Osteoblast (primary cell): ENCODE measurements around the gene CCDC106. TPM values are rescaled to one million over a fixed set of nuclear protein-coding genes. Genes with fewer than 3 reads are reported as not detected.
A peak's percentile ranks its signal among the peaks of the same experiment; 100 is the strongest.

Experiments used
- DNase-seq: peaks from one replicate; pipeline ENCODE4 v3.0.0; 2011; ENCODE audit warnings: low spot score, mixed read lengths; ENCODE audit not compliant: insufficient read length; ENCODE audit errors: missing footprints
- H2AFZ ChIP-seq: 2 replicates; pipeline ENCODE4 v1.6.0; 2011; ENCODE audit warnings: mild to moderate bottlenecking, low read length
- H3K27ac ChIP-seq: 2 replicates; pipeline ENCODE4 v1.5.1; 2011; ENCODE audit warnings: mild to moderate bottlenecking, low read depth, low read length, moderate library complexity
- H3K27me3 ChIP-seq: 2 replicates; pipeline ENCODE4 v1.6.0; 2012; ENCODE audit warnings: mild to moderate bottlenecking, control low read depth, inconsistent platforms, low read length, moderate library complexity; ENCODE audit not compliant: insufficient read depth
- H3K36me3 ChIP-seq: 2 replicates; pipeline ENCODE4 v1.5.1; 2011; ENCODE audit warnings: mild to moderate bottlenecking, low read length, control low read depth, moderate library complexity; ENCODE audit not compliant: insufficient read depth
- H3K4me1 ChIP-seq: 2 replicates; pipeline ENCODE4 v1.5.1; 2011; ENCODE audit warnings: mild to moderate bottlenecking, low read length, control low read depth, moderate library complexity; ENCODE audit not compliant: insufficient read depth
- H3K4me2 ChIP-seq: 2 replicates; pipeline ENCODE4 v1.6.0; 2011; ENCODE audit warnings: mild to moderate bottlenecking, low read length; ENCODE audit not compliant: insufficient read depth
- H3K4me3 ChIP-seq: fragments of 200-600 bp; sonication (generic); 3 replicates; pipeline ENCODE4 v1.5.1; 2012; ENCODE audit warnings: mild to moderate bottlenecking, low read length, inconsistent platforms; ENCODE audit not compliant: insufficient read depth
- H3K79me2 ChIP-seq: 2 replicates; pipeline ENCODE4 v1.6.0; 2012; ENCODE audit warnings: mild to moderate bottlenecking, low read length, control low read depth, inconsistent platforms; ENCODE audit not compliant: insufficient read depth
- H3K9me3 ChIP-seq: 2 replicates; pipeline ENCODE4 v1.5.1; 2011; ENCODE audit warnings: low read depth, low read length, control low read depth
- H4K20me1 ChIP-seq: 2 replicates; pipeline ENCODE4 v1.6.0; 2012; ENCODE audit warnings: mild to moderate bottlenecking, low read length, control low read depth; ENCODE audit not compliant: insufficient read depth
- total RNA-seq: library from RNA; depleted of rRNA; stranded (reverse); fragments of >200 nt; gene quantifications from 2 replicates; pipeline ENCODE4 v1.2.3, GENCODE V29; 2012
- TF ChIP-seq, protein P1 (sequence below): IDR thresholded peaks from 2 replicates; pipeline ENCODE4 v1.5.1; 2011; ENCODE audit warnings: mild to moderate bottlenecking, low read depth, low read length, moderate library complexity; ENCODE audit errors: extremely low read depth

Gene CCDC106
- total RNA-seq, 1 donor = 10.5 TPM

DNA sequence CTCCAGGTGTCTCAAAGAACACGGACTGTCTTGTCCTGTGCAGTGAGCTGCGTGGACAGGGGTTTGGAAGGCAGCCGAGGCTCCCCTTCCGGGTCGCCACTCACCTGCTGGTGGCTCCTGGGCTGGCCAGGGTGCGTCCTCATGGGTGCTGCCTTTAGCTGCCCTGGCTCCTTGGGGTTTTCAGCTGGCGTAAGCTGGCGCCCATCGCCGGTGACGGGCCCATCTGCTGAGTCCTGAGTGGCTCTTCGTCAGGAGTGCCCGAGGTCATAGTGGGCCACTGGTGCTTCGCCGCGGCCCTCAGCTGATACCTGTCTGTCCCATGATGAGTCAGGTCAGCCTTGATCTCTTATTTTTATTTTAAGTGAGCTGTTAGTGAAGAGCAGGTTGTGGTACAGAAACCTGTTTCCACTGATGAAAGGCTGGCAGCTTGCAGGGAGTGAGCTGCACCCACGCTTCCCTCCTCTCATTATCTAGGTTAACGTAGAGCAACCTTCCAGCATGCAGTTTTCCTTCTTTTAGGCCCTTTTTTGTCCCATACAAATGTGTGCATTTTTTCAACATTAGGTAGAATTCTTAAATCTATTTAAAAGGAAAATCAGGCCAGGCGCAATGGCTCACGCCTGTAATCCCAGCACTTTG, 45.4 kb downstream of the CCDC106 start:
- Histone ChIP-seq H3K27me3 (no peaks in the 10 kb centered on the region), H3K4me1 (no peaks in the 10 kb centered on the region), H3K4me3 (no peak overlapping the region), H4K20me1 (peaks cover 14% of the 10 kb centered on the region), H3K9me3 (no peaks in the 10 kb centered on the region), H3K36me3 (peaks cover 42% of the 10 kb centered on the region), H3K4me2 (no peak overlapping the region), H2AFZ (no peak overlapping the region), H3K27ac (no peak overlapping the region), H3K79me2 (peaks cover 9% of the 10 kb centered on the region)
- peak; percentile 68 for DNase-seq
- TF ChIP-seq, protein P1, sequence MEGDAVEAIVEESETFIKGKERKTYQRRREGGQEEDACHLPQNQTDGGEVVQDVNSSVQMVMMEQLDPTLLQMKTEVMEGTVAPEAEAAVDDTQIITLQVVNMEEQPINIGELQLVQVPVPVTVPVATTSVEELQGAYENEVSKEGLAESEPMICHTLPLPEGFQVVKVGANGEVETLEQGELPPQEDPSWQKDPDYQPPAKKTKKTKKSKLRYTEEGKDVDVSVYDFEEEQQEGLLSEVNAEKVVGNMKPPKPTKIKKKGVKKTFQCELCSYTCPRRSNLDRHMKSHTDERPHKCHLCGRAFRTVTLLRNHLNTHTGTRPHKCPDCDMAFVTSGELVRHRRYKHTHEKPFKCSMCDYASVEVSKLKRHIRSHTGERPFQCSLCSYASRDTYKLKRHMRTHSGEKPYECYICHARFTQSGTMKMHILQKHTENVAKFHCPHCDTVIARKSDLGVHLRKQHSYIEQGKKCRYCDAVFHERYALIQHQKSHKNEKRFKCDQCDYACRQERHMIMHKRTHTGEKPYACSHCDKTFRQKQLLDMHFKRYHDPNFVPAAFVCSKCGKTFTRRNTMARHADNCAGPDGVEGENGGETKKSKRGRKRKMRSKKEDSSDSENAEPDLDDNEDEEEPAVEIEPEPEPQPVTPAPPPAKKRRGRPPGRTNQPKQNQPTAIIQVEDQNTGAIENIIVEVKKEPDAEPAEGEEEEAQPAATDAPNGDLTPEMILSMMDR = no peak

DNA sequence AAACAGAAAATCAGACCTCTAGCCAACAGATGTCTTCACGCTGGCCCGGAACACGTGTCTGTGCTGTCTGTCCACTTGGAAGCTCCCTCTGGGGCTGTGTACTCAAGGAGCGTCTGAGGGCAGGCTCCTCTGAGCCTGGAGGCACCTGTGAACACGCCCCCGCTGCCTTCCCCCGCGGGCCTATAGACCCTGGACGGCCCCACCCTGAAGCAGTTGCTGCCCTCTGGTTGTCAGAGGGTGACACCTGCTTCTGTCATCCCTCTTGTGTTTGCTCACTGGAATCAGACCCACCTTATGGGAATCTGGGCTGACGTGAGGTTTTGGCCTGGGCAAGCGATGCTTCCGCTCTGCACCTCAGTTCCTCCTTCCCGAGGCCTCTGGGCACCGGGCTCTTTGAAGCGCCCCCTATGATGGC, 46.2 kb downstream of the CCDC106 start:
- Histone ChIP-seq H3K4me2 (no peak overlapping the region), H3K36me3 (peaks cover 42% of the 10 kb centered on the region)

DNA sequence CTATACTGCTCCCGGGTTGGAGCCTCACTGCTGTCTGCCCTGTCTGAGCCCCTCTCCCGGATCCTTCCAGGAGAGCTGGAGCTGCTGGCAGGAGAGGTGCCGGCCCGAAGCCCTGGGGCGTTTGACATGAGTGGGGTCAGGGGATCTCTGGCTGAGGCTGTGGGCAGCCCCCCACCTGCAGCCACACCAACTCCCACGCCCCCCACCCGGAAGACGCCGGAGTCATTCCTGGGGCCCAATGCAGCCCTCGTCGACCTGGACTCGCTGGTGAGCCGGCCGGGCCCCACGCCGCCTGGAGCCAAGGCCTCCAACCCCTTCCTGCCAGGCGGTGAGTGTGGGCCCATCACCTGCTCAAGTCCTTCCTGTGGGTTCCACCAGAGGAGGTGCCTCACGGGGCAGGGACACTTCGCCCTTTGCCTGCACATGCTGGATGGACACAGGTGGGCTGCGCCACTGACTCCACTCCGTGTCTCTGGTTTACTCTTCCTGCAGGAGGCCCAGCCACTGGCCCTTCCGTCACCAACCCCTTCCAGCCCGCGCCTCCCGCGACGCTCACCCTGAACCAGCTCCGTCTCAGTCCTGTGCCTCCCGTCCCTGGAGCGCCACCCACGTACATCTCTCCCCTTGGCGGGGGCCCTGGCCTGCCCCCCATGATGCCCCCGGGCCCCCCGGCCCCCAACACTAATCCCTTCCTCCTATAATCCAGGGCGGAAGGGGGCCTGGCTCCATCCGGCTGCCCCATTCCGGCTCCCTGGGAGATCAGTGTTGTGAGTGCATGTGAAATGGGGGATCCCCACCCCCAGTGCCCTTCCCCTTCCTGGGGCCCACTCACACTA, 46.9 kb downstream of the CCDC106 start:
- TF ChIP-seq, protein P1 = no peak
- Histone ChIP-seq H3K4me1 (no peaks in the 10 kb centered on the region), H3K9me3 (no peaks in the 10 kb centered on the region), H2AFZ (no peak overlapping the region), H4K20me1 (peaks cover 8% of the 10 kb centered on the region), H3K79me2 (peaks cover 3% of the 10 kb centered on the region), H3K27ac (no peak overlapping the region), H3K4me3 (no peak overlapping the region), H3K4me2 (no peak overlapping the region), H3K36me3 (peaks cover 42% of the 10 kb centered on the region), H3K27me3 (no peaks in the 10 kb centered on the region)
- peak; percentile 57 for DNase-seq

More for the DNA sequence above, 46.2 kb downstream of the CCDC106 start:
- peak; percentile 50 for DNase-seq
- Histone ChIP-seq H3K27me3 (no peaks in the 10 kb centered on the region), H3K27ac (no peak overlapping the region), H3K9me3 (no peaks in the 10 kb centered on the region), H3K4me3 (no peak overlapping the region), H3K79me2 (peaks cover 5% of the 10 kb centered on the region), H4K20me1 (peaks cover 14% of the 10 kb centered on the region), H3K4me1 (no peaks in the 10 kb centered on the region), H2AFZ (no peak overlapping the region)
- TF ChIP-seq, protein P1 = no peak
